ENCODE measurements around the gene TMC1.

- TF ChIP-seq CTCF (IDR thresholded peaks at IDR 0.05) (no peak), POLR2A (IDR thresholded peaks at IDR 0.05) (no peak)
Observed at GRCh38 chr9:72537671-72538070, 16.3 kb downstream of the TMC1 start.
